Progenitor cell of endocrine pancreas (in vitro differentiated cells): Measurements from ENCODE around the gene ORAI3. TPM values are rescaled to one million over a fixed set of nuclear protein-coding genes. Genes with fewer than 3 reads are reported as not detected.

Source experiments
- DNase-seq: peaks from one replicate; pipeline ENCODE4 v3.0.0; 2021; ENCODE audit warnings: low spot score; ENCODE audit not compliant: unreplicated experiment
- H3K27ac Mint-ChIP-seq: 2 replicates; pipeline ENCODE4 v1.8.0; 2021; ENCODE audit warnings: mild to moderate bottlenecking, moderate library complexity, mixed read lengths
- H3K27me3 Mint-ChIP-seq: 2 replicates; pipeline ENCODE4 v1.8.0; 2021; ENCODE audit warnings: mixed read lengths
- H3K36me3 Mint-ChIP-seq: 2 replicates; pipeline ENCODE4 v1.8.0; 2022; ENCODE audit warnings: mixed read lengths; ENCODE audit not compliant: insufficient read depth
- H3K4me1 Mint-ChIP-seq: 2 replicates; pipeline ENCODE4 v1.8.0; 2021; ENCODE audit warnings: low read depth, mixed read lengths
- H3K4me3 Mint-ChIP-seq: 2 replicates; pipeline ENCODE4 v1.8.0; 2021; ENCODE audit warnings: low read depth, mild to moderate bottlenecking, moderate library complexity, mixed read lengths
- H3K9me3 Mint-ChIP-seq: 2 replicates; pipeline ENCODE4 v1.8.0; 2021; ENCODE audit warnings: low read depth, mixed read lengths
- total RNA-seq: library from RNA; stranded (reverse); gene quantifications from 2 replicates; pipeline ENCODE4 v1.2.1, GENCODE V29; 2021
- TF ChIP-seq, protein P1 (sequence below): fragments of 200-600 bp; sonication (generic); IDR thresholded peaks from one replicate; pipeline ENCODE4 v1.5.0; 2021; ENCODE audit warnings: antibody characterized with exemption, mild to moderate bottlenecking; ENCODE audit not compliant: unreplicated experiment

Gene ORAI3
- total RNA-seq, 1 donor from 2014 or later, result 19.1 TPM

DNA sequence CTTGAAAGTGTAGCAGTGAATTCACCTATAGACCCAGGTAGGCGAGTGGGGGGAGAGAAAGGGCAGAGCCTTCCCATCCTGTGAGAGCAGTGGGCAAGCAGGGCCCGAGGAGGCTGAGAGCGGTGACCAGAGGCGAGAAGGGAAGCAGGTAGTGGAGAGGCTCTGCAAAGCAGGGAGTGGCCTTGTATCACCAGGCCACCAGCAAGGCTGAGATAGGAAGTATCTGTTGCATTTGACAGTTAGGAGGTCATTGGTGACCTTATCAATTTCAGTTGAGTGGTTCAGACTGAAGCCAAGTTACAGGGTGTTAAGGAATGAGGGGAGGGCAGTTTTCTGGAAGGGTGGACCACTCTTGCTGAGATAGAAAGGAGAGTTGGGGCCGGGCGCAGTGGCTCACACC lies 25.5 kb downstream of the ORAI3 start:
- TF ChIP-seq, protein P1, sequence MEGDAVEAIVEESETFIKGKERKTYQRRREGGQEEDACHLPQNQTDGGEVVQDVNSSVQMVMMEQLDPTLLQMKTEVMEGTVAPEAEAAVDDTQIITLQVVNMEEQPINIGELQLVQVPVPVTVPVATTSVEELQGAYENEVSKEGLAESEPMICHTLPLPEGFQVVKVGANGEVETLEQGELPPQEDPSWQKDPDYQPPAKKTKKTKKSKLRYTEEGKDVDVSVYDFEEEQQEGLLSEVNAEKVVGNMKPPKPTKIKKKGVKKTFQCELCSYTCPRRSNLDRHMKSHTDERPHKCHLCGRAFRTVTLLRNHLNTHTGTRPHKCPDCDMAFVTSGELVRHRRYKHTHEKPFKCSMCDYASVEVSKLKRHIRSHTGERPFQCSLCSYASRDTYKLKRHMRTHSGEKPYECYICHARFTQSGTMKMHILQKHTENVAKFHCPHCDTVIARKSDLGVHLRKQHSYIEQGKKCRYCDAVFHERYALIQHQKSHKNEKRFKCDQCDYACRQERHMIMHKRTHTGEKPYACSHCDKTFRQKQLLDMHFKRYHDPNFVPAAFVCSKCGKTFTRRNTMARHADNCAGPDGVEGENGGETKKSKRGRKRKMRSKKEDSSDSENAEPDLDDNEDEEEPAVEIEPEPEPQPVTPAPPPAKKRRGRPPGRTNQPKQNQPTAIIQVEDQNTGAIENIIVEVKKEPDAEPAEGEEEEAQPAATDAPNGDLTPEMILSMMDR, result no peak
- Mint-ChIP-seq H3K9me3 (no peaks in the 10 kb centered on the region), H3K4me3 (no peak overlapping the region), H3K27ac (no peak overlapping the region), H3K27me3 (no peaks in the 10 kb centered on the region), H3K36me3 (peaks cover 42% of the 10 kb centered on the region), H3K4me1 (no peaks in the 10 kb centered on the region)
- DNase-seq, result no peak

DNA sequence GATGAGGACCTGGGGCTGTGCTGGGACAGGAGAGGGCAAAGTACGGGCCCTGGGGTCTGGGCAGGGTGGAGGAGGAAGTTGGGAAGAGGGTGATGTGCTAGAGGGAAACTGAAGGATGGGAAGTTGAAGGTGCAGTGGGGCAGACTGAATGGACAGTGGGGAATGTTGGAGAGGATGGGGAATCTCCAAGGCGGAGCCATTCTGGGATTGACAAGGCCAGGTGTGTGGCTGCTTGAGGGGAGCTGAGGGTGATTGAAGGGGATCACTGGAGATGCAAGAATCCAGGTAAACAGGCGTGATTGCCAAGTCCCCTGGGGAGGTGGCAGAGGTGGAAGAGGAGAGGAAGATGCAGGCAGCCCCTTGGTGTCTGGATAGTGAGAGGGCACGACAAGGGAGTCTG lies 27.6 kb downstream of the ORAI3 start:
- H3K36me3 Mint-ChIP-seq, result peaks cover 34% of the 10 kb centered on the region
- no peak overlapping the region for H3K4me3 Mint-ChIP-seq
- no peaks in the 10 kb centered on the region for H3K9me3 Mint-ChIP-seq
- no peaks in the 10 kb centered on the region for H3K27me3 Mint-ChIP-seq
- DNase-seq, result no peak
- H3K4me1 Mint-ChIP-seq, result no peaks in the 10 kb centered on the region
- no peak overlapping the region for H3K27ac Mint-ChIP-seq
- TF ChIP-seq, protein P1, result no peak

DNA sequence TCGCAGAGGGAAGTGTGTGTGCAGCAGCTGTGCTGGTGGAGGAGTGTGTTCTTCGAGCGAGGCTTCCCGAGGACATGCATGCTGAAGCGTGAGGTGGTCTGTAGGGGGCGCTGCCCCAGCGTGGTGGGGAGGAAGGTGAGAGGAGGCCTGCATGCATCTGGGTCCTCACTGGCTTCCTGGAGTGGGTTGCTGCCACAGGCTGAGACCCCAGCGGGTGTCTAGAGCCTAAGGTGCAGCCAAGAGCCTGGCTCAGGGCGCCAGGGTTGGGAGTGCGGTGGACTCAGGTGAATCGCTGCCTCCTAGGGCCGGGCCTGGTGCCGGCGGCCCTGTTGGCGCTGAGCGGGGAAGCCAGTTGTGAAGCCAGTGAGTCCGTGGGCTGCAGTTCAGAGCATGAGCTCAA lies 28.6 kb downstream of the ORAI3 start:
- H3K36me3 Mint-ChIP-seq, result peaks cover 28% of the 10 kb centered on the region
- DNase-seq, result no peak
- no peaks in the 10 kb centered on the region for H3K9me3 Mint-ChIP-seq
- no peaks in the 10 kb centered on the region for H3K27me3 Mint-ChIP-seq
- H3K4me3 Mint-ChIP-seq, result no peak overlapping the region
- H3K4me1 Mint-ChIP-seq, result no peaks in the 10 kb centered on the region
- H3K27ac Mint-ChIP-seq, result peak overlapping the region; percentile 29
- TF ChIP-seq, protein P1, result peak; percentile 28

DNA sequence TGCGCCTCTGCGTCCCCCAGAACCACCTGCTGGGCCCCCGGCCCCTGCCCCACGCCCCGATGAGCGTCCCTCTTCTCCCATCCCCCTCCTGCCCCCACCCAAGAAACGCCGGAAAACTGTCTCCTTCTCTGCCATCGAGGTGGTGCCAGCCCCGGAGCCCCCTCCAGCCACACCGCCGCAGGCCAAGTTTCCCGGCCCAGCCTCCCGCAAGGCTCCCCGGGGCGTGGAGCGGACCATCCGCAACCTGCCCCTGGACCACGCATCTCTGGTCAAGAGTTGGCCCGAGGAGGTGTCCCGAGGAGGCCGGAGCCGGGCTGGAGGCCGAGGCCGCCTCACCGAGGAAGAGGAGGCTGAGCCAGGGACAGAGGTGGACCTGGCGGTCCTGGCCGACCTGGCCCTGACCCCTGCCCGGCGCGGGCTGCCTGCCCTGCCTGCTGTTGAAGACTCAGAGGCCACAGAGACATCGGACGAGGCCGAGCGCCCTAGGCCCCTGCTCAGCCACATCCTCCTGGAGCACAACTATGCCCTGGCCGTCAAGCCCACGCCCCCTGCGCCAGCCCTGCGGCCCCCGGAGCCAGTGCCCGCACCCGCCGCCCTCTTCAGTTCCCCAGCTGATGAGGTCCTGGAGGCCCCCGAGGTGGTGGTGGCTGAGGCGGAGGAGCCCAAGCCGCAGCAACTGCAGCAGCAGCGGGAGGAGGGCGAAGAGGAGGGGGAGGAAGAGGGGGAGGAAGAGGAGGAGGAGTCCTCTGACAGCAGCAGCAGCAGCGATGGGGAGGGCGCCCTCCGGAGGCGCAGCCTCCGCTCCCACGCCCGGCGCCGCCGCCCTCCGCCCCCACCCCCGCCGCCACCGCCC lies 30.5 kb downstream of the ORAI3 start:
- Mint-ChIP-seq H3K4me3 (no peak overlapping the region), H3K4me1 (no peaks in the 10 kb centered on the region), H3K36me3 (peaks cover 21% of the 10 kb centered on the region), H3K9me3 (no peaks in the 10 kb centered on the region), H3K27ac (no peak overlapping the region), H3K27me3 (no peaks in the 10 kb centered on the region)
- TF ChIP-seq, protein P1, result no peak
- no peak for DNase-seq

DNA sequence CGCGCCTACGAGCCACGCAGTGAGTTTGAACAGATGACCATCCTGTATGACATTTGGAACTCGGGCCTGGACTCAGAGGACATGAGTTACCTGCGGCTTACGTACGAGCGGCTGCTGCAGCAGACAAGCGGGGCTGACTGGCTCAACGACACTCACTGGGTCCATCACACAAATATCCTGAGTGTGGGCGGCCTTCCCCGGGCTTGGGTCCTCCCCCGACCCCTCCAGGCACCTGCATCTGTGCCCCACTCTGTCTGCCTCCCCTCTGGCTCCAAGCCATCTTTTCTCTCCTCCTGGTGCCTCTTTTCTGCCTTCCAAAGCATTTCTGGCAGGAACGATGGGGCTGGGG lies 31.1 kb downstream of the ORAI3 start:
- Mint-ChIP-seq H3K27ac (no peak overlapping the region), H3K4me3 (no peak overlapping the region), H3K4me1 (no peaks in the 10 kb centered on the region), H3K36me3 (peaks cover 21% of the 10 kb centered on the region), H3K9me3 (no peaks in the 10 kb centered on the region), H3K27me3 (no peaks in the 10 kb centered on the region)
- DNase-seq, result no peak
- TF ChIP-seq, protein P1, result no peak
